Ishikawa (cell line): ENCODE results near the gene FALEC.

Experiments used
- CEBPB ChIP-seq: IDR thresholded peaks from 2 replicates; pipeline ENCODE4 v1.6.1; 2012
- CREB1 ChIP-seq: IDR thresholded peaks from 2 replicates; pipeline ENCODE4 v1.6.1; 2012; ENCODE audit warnings: low read depth
- RAD21 ChIP-seq: IDR thresholded peaks from 2 replicates; pipeline ENCODE4 v1.6.1; 2012; ENCODE audit warnings: low read depth
- TAF1 ChIP-seq: IDR thresholded peaks from 2 replicates; pipeline ENCODE4 v1.6.1; 2012; ENCODE audit warnings: low read depth, mild to moderate bottlenecking
- YY1 ChIP-seq: IDR thresholded peaks from 2 replicates; pipeline ENCODE4 v1.6.1; 2012; ENCODE audit warnings: low read depth
- ZBTB7A ChIP-seq: IDR thresholded peaks from 2 replicates; pipeline ENCODE4 v1.6.1; 2012; ENCODE audit warnings: low read depth
- TF ChIP-seq, protein P1 (sequence below): IDR thresholded peaks from 2 replicates; pipeline ENCODE4 v1.6.1; 2012
- TF ChIP-seq, protein P2 (sequence below): IDR thresholded peaks from 2 replicates; pipeline ENCODE4 v1.6.1; 2012; ENCODE audit warnings: low read depth, mild to moderate bottlenecking

GRCh38 chr1:150469291-150469690 lies 46.3 kb upstream of the FALEC start:
- TF ChIP-seq RAD21 (no peak), CREB1 (no peak), ZBTB7A (no peak), YY1 (no peak), CEBPB (no peak), TAF1 (no peak)
- TF ChIP-seq, protein P1, sequence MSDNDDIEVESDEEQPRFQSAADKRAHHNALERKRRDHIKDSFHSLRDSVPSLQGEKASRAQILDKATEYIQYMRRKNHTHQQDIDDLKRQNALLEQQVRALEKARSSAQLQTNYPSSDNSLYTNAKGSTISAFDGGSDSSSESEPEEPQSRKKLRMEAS, result no peak
- TF ChIP-seq, protein P2, sequence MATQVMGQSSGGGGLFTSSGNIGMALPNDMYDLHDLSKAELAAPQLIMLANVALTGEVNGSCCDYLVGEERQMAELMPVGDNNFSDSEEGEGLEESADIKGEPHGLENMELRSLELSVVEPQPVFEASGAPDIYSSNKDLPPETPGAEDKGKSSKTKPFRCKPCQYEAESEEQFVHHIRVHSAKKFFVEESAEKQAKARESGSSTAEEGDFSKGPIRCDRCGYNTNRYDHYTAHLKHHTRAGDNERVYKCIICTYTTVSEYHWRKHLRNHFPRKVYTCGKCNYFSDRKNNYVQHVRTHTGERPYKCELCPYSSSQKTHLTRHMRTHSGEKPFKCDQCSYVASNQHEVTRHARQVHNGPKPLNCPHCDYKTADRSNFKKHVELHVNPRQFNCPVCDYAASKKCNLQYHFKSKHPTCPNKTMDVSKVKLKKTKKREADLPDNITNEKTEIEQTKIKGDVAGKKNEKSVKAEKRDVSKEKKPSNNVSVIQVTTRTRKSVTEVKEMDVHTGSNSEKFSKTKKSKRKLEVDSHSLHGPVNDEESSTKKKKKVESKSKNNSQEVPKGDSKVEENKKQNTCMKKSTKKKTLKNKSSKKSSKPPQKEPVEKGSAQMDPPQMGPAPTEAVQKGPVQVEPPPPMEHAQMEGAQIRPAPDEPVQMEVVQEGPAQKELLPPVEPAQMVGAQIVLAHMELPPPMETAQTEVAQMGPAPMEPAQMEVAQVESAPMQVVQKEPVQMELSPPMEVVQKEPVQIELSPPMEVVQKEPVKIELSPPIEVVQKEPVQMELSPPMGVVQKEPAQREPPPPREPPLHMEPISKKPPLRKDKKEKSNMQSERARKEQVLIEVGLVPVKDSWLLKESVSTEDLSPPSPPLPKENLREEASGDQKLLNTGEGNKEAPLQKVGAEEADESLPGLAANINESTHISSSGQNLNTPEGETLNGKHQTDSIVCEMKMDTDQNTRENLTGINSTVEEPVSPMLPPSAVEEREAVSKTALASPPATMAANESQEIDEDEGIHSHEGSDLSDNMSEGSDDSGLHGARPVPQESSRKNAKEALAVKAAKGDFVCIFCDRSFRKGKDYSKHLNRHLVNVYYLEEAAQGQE, result no peak
